CD4-positive, alpha-beta T cell (primary cell): ENCODE measurements around the gene MAP3K4. TPM values are rescaled to one million over a fixed set of nuclear protein-coding genes. Genes with fewer than 3 reads are reported as not detected.

Experiments
- ATAC-seq: fragments of 200-7000 bp; cut with Tn5 transposase; one replicate; pipeline ENCODE4 v1.10.0; 2022; ENCODE audit warnings: mild to moderate bottlenecking; ENCODE audit not compliant: poor library complexity
- CTCF ChIA-PET: fragments of 350-600 bp; sonication (Branson Sonifier 250); formaldehyde crosslinking; loops from one replicate; lab custom pipeline; 2021; ENCODE audit warnings: antibody characterized with exemption, inconsistent platforms; lab: Charles Lee
- POLR2A ChIA-PET: fragments of 350-600 bp; sonication (Branson Sonifier 250); formaldehyde crosslinking; loops from one replicate; lab custom pipeline; 2021; ENCODE audit warnings: antibody characterized with exemption, inconsistent platforms; lab: Charles Lee
- DNase-seq, 14 experiments: peaks; one replicate each; pipeline ENCODE4 v3.0.0-alpha.2; 2013 to 2020; ENCODE audit warnings: mixed read lengths in 2 of 14
- H3K27ac ChIP-seq, 2 donors: one replicate each; pipeline versions ENCODE4 v1.5.1 to v1.7.0; 2013; ENCODE audit warnings: low read length in 2 of 2, low read depth in 1 of 2, mild to moderate bottlenecking in 1 of 2
- H3K27me3 ChIP-seq, 2 experiments: 1 replicate in 1 of 2; 2 replicates in 1 of 2; pipeline versions ENCODE4 v1.6.1 to v1.7.0; 2013; ENCODE audit warnings: low read length in 2 of 2, control low read depth in 1 of 2, mild to moderate bottlenecking in 1 of 2, moderate library complexity in 1 of 2; ENCODE audit not compliant: insufficient read depth in 2 of 2, control insufficient read depth in 1 of 2
- H3K36me3 ChIP-seq: one replicate; pipeline ENCODE4 v1.6.1; 2013; ENCODE audit warnings: low read length, control low read depth; ENCODE audit not compliant: insufficient read depth
- H3K4me1 ChIP-seq: one replicate; pipeline ENCODE4 v1.6.1; 2013; ENCODE audit warnings: low read length, control low read depth; ENCODE audit not compliant: insufficient read depth
- H3K4me3 ChIP-seq: one replicate; pipeline ENCODE4 v1.5.1; 2013; ENCODE audit warnings: mild to moderate bottlenecking, low read length, moderate library complexity
- H3K9me3 ChIP-seq, 2 experiments: 1 replicate in 1 of 2; 2 replicates in 1 of 2; pipeline versions ENCODE4 v1.6.1 to v1.7.0; 2013; ENCODE audit warnings: low read length in 2 of 2, mild to moderate bottlenecking in 2 of 2, control low read depth in 1 of 2, moderate library complexity in 1 of 2; ENCODE audit not compliant: control insufficient read depth in 1 of 2, insufficient read depth in 1 of 2
- H3K27ac Mint-ChIP-seq: one replicate; pipeline ENCODE4 v1.8.0; 2020; ENCODE audit warnings: mixed read lengths
- H3K27me3 Mint-ChIP-seq: one replicate; pipeline ENCODE4 v1.8.0; 2021; ENCODE audit warnings: mixed read lengths
- H3K36me3 Mint-ChIP-seq: one replicate; pipeline ENCODE4 v1.8.0; 2021; ENCODE audit warnings: low read depth, mixed read lengths
- H3K4me1 Mint-ChIP-seq: one replicate; pipeline ENCODE4 v1.8.0; 2021; ENCODE audit warnings: low read depth, mixed read lengths
- H3K4me3 Mint-ChIP-seq: one replicate; pipeline ENCODE4 v1.8.0; 2020; ENCODE audit warnings: mild to moderate bottlenecking, mixed read lengths
- H3K9me3 Mint-ChIP-seq: one replicate; pipeline ENCODE4 v1.8.0; 2020; ENCODE audit warnings: mixed read lengths
- CTCF ChIP-seq: fragments of 200-600 bp; IDR thresholded peaks from one replicate; pipeline ENCODE4 v1.8.0; 2022; ENCODE audit warnings: antibody characterized with exemption, mild to moderate bottlenecking
- intact Hi-C, 2 experiments: fragments of 100-400 bp; cut with DNase I in 1 of 2; cut with micrococcal nuclease in 1 of 2; formaldehyde crosslinking; loops; one replicate each; pipeline versions ENCODE4 v1.15.1 to v1.9.0; 2023 to 2025; cut with DNase I, micrococcal nuclease
- total RNA-seq, 174 experiments: library from RNA in 2 of 174; stranded (reverse) in 2 of 174; gene quantifications; one replicate each; pipeline ENCODE4 v1.2.3 and lab custom pipeline; 2021 to 2026

The MAP3K4 gene
- total RNA-seq, 2 experiments from 2014 or later: 75.5 to 80.3 TPM

- no peak for TF ChIP-seq CTCF
- DNase-seq: no peak
- ChIA-PET CTCF (no interaction called here), POLR2A (interaction anchor here (0.9 to 1.0 kb wide), 2 partner anchors 32 to 52 kb away, joined by 3 read pairs; no protein-coding TSS in a partner anchor)
- no peaks in the 10 kb centered on the region for H3K27me3 ChIP-seq
- Mint-ChIP-seq H3K36me3 (peaks cover 73% of the 10 kb centered on the region), H3K9me3 (no peaks in the 10 kb centered on the region), H3K27me3 (no peaks in the 10 kb centered on the region), H3K27ac (no peak overlapping the region), H3K4me1 (peaks cover 32% of the 10 kb centered on the region), H3K4me3 (no peak overlapping the region)
- no peaks in the 10 kb centered on the region for H3K9me3 ChIP-seq
- intact Hi-C loops: no loop called here
- H3K27ac ChIP-seq: no peak overlapping the region
- H3K4me3 ChIP-seq: no peak overlapping the region
- H3K4me1 ChIP-seq: peaks cover 10% of the 10 kb centered on the region
- no peak for ATAC-seq
- peaks cover 36% of the 10 kb centered on the region for H3K36me3 ChIP-seq
These were observed 52.8 kb downstream of the MAP3K4 start for GRCh38 chr6:161044335-161044734.

- H3K27me3 Mint-ChIP-seq: no peaks in the 10 kb centered on the region
- peaks cover 64% of the 10 kb centered on the region for H3K36me3 Mint-ChIP-seq
- Histone ChIP-seq H3K4me1 (no peaks in the 10 kb centered on the region), H3K27me3 (no peaks in the 10 kb centered on the region), H3K9me3 (no peaks in the 10 kb centered on the region), H3K27ac (no peak overlapping the region), H3K36me3 (peaks cover 29% of the 10 kb centered on the region), H3K4me3 (no peak overlapping the region)
- CTCF ChIA-PET: interaction anchor here (1.4 kb wide), 1 partner anchor 52 kb away, joined by 3 read pairs; no protein-coding TSS in a partner anchor
- ATAC-seq: no peak
- intact Hi-C loops: no loop called here
- no peak overlapping the region for H3K4me3 Mint-ChIP-seq
- POLR2A ChIA-PET: interaction anchor here (1.2 kb wide), 1 partner anchor 28 kb away, joined by 4 read pairs; no protein-coding TSS in a partner anchor
- no peaks in the 10 kb centered on the region for H3K9me3 Mint-ChIP-seq
- no peak for DNase-seq
- H3K27ac Mint-ChIP-seq: no peak overlapping the region
- H3K4me1 Mint-ChIP-seq: peaks cover 21% of the 10 kb centered on the region
- TF ChIP-seq CTCF: no peak
These were observed 57.1 kb downstream of the MAP3K4 start for GRCh38 chr6:161048641-161049040.

DNA sequence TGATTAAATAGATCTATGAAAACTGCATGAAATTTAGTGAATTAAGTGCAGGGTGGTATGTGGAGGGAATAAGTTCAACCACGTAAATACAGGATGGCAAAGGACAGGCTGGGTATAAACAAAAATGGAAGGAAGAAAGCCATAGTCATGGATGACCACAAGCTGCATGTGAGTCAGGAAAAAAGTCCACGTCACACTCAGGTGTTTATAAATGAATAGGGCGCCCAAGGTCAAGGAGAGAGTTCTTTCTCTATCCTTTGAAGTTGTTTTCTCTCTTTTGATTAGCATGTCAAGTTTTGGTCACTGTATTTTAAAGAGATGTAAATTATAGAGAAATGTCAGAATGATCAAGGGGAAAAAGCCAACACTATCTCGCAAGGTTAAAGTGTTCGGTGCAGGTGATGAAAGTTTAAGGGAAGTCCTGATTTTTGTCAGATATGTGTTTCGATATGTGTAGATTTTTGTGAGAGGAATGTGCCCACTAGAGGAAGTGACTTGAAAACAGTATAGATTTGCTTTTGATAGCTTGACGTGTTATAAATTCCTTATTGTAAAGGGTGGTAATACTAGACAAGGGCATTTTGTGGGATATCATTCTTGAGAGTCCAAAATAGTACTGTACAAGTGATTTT, 58.7 kb downstream of the MAP3K4 start:
- Mint-ChIP-seq H3K27me3 (no peaks in the 10 kb centered on the region), H3K36me3 (peaks cover 50% of the 10 kb centered on the region), H3K4me1 (peaks cover 21% of the 10 kb centered on the region), H3K4me3 (peak overlapping the region; percentile 40), H3K9me3 (no peaks in the 10 kb centered on the region), H3K27ac (peak overlapping the region; percentile 73)
- Histone ChIP-seq H3K4me3 (no peak overlapping the region), H3K27ac (peak overlapping the region in 1 of 2 donors; percentile 1), H3K27me3 (no peaks in the 10 kb centered on the region), H3K4me1 (no peaks in the 10 kb centered on the region), H3K9me3 (no peaks in the 10 kb centered on the region), H3K36me3 (peaks cover 20% of the 10 kb centered on the region)
- intact Hi-C loops: no loop called here
- TF ChIP-seq CTCF: no peak
- DNase-seq: peak in 2 of 14 experiments; percentile 21
- ATAC-seq: peak; percentile 43
- POLR2A ChIA-PET: interaction anchor here (0.8 kb wide), 1 partner anchor 30 kb away, joined by 3 read pairs; no protein-coding TSS in a partner anchor
- CTCF ChIA-PET: interaction anchor here (1.2 kb wide), 1 partner anchor 26 kb away, joined by 3 read pairs; no protein-coding TSS in a partner anchor
